SW480 (cell line): ENCODE data around the gene GTF3C4.
"Not testable (repeated sequence)": the region's sequence is repeated elsewhere in the genome, so short reads cannot be mapped to it uniquely, and the experiment has no call there.

Source experiments
- DNase-seq: peaks from one replicate; pipeline ENCODE4 v3.0.0-alpha.2; 2016; ENCODE audit warnings: low spot score

The GTF3C4 gene

DNA sequence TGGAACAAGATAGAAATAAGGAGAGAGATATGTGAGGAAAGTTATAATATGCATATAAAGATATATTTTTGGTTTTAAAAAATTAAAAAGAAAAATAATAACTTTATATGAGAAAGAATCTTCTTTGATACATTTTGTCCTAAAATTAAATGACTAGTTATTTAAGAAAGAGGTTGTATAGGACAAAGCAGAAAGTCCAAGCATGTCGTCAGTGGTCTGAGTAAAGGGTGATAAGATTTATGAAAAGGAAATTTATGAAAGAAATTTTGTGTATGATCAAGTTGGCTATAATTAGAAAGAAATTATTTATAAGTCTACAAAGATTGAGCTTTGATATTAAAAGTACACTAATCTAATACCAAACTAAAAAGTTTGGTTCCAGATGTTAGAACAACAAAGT, 32.0 kb downstream of the GTF3C4 start:
- DNase-seq = no peak

DNA sequence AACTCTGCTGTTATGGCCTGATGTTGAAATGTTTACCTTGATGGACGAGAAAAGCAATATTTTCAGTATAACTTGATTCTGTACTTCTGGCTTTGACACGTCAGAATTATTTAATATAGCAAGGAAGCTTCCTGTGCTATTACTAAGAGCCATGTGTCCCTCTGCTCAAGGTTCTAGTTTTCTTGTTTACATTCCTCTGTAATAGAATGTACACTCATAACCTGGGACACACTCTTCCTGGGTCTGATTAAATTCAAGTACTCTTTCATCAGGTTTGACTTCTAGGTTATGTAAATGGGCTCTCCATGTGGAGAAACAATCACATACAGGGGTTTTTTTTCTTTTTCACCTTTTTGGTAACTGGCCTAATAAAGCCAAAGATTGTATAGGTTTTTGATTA, 33.1 kb downstream of the GTF3C4 start:
- no peak for DNase-seq

GRCh38 chr9:132708239-132708638, 38.0 kb downstream of the GTF3C4 start:
- DNase-seq = no peak

GRCh38 chr9:132708769-132709430, 38.6 kb downstream of the GTF3C4 start:
- no peak for DNase-seq

DNA sequence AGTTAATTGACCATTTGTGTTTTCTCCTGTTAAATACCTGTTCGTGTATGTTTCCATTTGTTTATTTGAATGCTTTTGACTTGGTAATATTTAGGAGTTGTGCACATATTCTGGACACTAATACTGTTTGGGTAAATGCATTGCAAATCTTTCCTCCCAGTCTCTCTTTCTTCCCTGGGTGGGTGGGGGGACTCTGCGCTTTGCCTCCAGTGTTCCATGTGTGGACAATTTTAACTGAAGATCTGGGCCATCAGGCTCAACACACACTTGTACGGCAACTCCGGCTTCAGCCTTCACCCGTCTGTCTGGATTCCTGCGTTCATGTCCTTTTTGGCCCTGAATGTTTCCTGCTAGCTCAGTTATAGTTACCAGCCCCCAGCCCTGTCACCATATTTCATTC, 40.1 kb downstream of the GTF3C4 start:
- no peak for DNase-seq

GRCh38 chr9:132711152-132711551, 40.9 kb downstream of the GTF3C4 start:
- not testable (repeated sequence) for DNase-seq

- DNase-seq = no peak
These were observed 41.6 kb downstream of the GTF3C4 start for GRCh38 chr9:132711846-132712245.

- no peak for DNase-seq
These were observed 42.5 kb downstream of the GTF3C4 start for GRCh38 chr9:132712753-132713152.

GRCh38 chr9:132716007-132716406, 45.7 kb downstream of the GTF3C4 start:
- DNase-seq = no peak

DNA sequence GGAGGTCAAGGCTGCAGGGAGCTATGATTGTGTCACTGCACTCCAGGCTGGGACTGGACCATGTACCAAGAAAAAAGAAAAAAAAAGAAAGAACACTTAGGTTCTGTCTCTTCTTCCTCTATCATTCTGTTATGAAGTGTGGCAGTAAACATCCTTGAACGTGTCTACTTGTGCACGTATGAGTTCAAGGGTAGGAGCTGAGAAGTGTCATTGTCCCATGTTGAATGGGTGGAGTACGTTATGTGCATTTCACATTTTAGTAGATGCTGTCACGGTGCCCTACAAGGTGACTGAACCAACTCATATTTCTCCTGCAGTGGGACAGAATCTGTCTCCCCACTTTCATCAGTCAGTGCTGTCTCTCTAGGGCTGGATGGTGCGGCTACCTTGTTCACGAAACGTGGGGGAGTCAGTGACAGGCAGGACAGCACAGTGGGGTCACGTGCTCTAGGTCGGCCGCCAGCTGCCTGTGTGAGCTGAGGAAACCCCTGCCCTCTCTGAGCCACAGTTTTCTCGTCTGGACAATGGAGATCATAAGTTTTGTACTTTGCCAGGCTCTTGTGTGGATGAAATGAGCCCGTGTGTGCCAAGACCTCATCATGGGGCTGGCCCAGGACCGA, 47.2 kb downstream of the GTF3C4 start:
- DNase-seq = no peak

GRCh38 chr9:132718381-132718928, 48.2 kb downstream of the GTF3C4 start:
- not testable (repeated sequence) for DNase-seq

DNA sequence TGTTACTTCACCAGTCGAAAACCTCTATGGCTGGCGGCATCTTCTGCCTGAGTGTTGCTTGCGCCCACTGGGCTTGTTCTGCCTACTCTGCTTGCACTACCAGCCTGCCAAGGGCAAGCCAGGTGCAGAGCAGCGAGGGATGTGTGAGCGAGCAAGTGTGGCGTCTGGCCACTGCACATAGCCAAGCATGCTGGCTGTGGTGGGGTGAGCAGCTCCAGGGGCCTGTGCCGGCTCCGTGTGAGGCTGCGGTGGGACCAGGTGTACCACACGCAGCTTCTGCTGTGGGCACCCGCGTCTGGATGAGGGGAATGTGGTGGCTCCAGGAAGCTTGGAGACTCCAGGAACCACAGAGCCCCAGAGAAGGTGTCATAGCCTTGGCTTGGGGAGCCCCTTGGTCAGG, 51.4 kb downstream of the GTF3C4 start:
- no peak for DNase-seq

GRCh38 chr9:132722564-132723065, 52.4 kb downstream of the GTF3C4 start:
- no peak for DNase-seq

- no peak for DNase-seq
These were observed 53.5 kb downstream of the GTF3C4 start for GRCh38 chr9:132723809-132724208.

GRCh38 chr9:132725306-132725705, 55.0 kb downstream of the GTF3C4 start:
- no peak for DNase-seq

GRCh38 chr9:132726576-132727130, 56.4 kb downstream of the GTF3C4 start:
- DNase-seq = no peak

DNA sequence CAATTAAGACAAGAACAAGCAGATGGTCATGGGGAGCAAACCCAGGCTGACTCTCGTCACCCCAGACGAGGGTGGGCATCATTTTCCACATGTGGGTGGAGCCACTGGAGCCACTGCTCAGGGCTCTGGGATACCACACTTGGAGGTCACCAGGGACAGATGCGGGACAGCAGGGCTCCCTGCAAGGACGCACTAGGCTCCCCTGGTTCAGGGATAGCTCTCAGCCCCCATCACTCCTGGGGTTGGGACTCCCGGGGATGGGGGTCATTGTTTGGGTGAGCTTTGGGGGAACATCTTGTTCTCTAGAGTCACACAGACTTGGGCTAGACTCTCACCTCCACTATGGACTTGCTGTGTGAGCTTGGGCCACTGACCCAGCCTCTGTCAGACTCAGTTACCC, 57.8 kb downstream of the GTF3C4 start:
- no peak for DNase-seq

DNA sequence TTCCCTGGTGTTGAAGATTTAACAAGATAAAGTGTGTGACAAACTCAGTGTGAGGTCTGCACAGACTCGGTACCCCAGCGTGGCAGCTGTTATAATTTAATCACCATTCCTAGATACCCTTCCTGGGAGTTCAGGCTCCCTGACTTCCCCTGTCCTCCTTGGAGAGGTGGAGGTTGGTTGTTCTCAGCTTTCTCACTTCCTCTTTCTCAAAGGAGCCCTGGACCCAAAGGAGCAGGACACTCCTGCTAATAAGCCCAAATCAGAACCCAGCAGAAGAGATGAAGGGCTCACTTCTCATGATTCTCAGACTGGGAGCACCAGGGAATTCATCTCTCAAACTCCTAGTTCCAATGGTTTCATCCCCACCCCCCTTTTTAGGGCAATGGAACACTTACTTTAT, 58.2 kb downstream of the GTF3C4 start:
- no peak for DNase-seq

DNA sequence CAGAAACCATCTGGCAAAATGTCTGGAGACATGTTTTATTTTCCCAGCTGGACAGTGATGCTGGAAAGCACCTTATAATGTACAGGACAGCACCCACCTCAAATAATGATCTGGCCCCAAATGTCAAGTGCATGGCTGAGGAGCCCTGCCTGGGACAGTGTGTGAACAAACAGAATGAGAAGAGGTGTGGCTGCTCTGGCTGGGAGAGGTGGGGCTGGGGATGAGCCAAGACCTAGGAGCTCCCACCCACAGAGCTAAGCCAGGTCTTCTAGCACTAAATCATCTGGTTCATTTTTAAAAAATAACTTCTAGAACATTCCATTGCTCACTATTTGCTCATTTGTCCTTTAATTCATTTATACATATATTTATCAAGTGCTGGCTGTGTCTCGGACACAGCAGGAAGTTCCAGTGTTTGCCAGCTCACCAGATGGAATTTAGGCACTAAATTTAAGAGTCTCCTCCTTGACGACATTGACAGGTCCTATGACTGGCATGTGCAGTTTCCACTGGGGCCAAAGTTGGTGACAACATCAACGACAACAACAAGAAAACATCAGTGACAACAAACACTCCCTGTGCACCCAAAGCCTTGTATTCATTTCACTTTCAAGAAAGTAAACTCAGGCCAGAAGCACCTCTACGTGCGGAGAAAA, 59.1 kb downstream of the GTF3C4 start:
- DNase-seq = no peak

GRCh38 chr9:132730054-132731033, 60.1 kb downstream of the GTF3C4 start:
- no peak for DNase-seq

DNA sequence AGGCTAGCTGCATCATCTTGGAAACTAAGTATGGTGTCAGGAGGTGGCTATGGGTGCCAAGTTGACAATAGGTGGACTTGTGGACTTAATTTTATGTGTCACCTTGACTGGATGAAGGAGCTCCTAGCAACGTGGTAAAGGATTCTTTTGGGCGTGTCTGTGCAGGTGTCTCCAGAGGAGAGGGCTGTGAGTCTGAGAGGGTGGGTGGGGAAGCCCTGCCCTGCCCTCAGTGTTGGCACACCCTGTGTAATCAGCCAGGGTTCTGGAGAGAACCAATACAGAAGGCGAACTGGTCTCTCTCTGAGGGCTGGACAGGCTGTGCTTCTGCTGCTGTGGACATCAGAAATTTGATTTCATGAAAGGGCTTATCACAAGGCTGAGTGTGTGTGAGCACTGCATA, 61.0 kb downstream of the GTF3C4 start:
- DNase-seq = no peak
